IPS-15b (cell line): ENCODE data around the gene NR1D2.
"Not testable (repeated sequence)": the region's sequence is repeated elsewhere in the genome, so short reads cannot be mapped to it uniquely, and the experiment has no call there.

ENCODE experiments used
- H3K27me3 ChIP-seq: one replicate; pipeline ENCODE4 v1.6.1; 2013; ENCODE audit warnings: low read length; ENCODE audit not compliant: control insufficient read depth, insufficient read depth
- H3K36me3 ChIP-seq: one replicate; pipeline ENCODE4 v1.6.1; 2013; ENCODE audit warnings: low read length; ENCODE audit not compliant: control insufficient read depth, insufficient read depth
- H3K4me1 ChIP-seq: one replicate; pipeline ENCODE4 v1.6.1; 2013; ENCODE audit warnings: mild to moderate bottlenecking, low read length; ENCODE audit not compliant: control insufficient read depth, insufficient read depth
- H3K4me3 ChIP-seq: one replicate; pipeline ENCODE4 v1.5.1; 2013; ENCODE audit warnings: low read depth, low read length
- H3K9ac ChIP-seq: one replicate; pipeline ENCODE4 v1.6.1; 2013; ENCODE audit warnings: low read depth, mild to moderate bottlenecking, low read length
- H3K9me3 ChIP-seq: one replicate; pipeline ENCODE4 v1.6.1; 2013; ENCODE audit warnings: mild to moderate bottlenecking, low read length; ENCODE audit not compliant: control insufficient read depth, insufficient read depth

Gene NR1D2

DNA sequence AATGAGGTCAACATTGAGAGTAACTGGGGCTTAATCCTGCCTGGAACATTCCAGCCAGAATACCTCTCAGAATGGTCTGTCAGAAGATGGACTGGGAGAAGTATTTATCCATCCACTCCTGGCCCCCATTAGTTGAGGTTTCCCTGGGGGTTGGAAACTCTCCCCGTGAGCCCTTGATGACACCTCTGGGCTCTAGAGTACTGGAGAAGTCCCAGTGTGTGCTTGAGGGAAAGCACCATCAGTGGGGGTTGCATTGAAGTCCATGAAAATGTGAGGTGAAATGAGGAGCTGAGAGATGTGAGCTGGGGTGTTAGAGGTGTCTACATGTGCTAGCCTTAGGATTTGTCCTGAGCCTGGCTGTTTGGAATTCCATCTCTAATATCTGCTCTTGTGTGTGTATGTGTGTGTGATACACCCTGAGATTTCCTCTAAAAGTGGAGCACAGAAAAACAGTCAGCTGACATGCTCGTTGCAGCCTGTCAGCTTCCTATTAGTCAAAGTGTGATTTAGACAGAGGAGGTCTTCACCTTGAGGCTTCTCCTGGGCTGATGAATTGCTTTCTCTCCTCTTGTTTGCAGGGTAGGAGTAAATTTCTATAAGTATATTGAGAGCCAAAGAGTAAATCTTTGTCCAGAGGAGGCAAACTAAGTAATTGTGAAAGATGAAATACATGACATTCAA is 67.6 kb downstream of the NR1D2 start:
- Histone ChIP-seq H3K36me3 (no peaks in the 10 kb centered on the region), H3K27me3 (no peaks in the 10 kb centered on the region), H3K4me3 (no peak overlapping the region)

DNA sequence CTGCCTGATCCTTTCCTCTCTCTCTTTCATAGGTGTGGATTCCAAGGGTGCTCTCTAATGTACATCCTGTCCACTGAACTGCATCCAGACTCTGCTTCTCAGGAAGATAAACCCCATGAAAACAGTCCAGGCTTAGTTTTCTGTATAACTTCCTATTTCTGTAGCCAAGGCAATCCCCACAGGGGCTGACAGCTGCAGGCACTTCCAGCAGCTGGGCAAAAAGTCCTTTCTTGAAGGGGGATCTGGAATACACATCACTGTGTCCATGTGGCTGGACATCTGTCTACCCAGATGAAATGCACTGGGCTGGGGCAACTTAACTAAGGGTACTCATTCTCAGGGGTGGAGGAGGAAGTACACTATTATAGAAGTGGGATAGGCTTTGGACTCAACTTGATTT is 72.2 kb downstream of the NR1D2 start:
- H3K4me3 ChIP-seq: no peak overlapping the region
- no peak overlapping the region for H3K9ac ChIP-seq
- H3K27me3 ChIP-seq: no peaks in the 10 kb centered on the region
- no peaks in the 10 kb centered on the region for H3K4me1 ChIP-seq
- H3K36me3 ChIP-seq: no peaks in the 10 kb centered on the region
- H3K9me3 ChIP-seq: no peaks in the 10 kb centered on the region

More for the DNA sequence above, 67.6 kb downstream of the NR1D2 start:
- Histone ChIP-seq H3K9me3 (no peaks in the 10 kb centered on the region), H3K9ac (no peak overlapping the region), H3K4me1 (no peaks in the 10 kb centered on the region)

DNA sequence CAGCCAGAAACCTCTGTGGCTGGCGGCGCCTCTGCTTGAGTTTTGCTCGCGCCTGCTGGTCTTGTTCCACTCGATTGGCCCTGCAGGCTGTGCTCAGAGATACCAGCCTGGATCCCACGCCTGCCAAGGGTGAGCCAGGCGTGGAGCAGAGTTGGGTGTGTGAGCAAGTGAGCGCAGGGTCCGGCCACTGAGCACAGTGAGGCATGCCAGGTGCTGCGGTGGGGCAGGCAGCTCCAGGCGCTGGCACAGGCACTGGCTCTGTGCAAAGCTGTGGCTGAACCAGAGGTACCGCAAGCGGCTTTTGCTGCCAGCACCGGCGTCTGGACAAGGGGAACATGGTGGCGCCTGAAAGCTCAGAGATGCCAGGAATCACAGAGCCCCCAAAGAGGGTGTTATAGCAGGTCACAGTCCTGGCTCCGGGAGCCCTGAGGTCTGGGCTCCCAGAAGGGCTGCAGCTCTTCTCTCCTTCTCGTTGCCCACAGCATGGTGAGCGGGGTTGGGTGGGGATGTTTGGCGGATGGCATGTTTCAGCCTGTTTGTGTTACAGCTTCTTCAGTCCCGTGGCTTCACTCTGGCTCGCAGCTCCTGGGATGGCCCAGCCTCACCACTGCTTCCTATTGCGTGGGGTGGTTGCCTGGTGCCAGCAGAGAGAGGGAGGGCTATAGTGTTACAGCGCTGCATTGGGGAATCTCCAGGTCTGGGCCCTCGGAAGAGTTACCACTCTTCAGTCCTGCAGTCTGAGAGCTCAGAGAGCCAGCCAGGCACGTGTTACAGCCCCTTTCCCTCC is 73.9 kb downstream of the NR1D2 start:
- Histone ChIP-seq H3K9me3 (no peaks in the 10 kb centered on the region), H3K27me3 (no peaks in the 10 kb centered on the region)

DNA sequence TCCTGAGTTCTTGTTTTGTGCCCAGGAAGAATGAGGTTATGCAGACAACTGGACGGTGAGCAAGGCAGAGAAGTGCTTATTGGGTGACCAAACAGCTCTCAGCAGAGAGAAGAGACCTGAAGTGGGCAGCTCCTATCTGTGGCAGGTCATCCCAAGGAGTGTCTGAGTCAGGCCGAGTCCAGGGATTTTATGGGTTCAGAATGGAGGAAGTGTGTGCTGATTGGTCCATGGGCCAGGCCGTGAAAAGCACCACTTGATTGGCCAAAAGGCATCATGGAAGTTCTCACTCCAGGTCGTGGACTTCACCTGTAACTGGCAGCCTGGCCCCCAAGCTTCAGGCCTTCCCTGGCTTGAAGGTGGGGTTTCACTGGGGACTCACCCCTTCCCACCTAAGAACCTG is 74.5 kb downstream of the NR1D2 start:
- Histone ChIP-seq H3K36me3 (no peaks in the 10 kb centered on the region), H3K27me3 (no peaks in the 10 kb centered on the region), H3K9me3 (no peaks in the 10 kb centered on the region), H3K4me1 (no peaks in the 10 kb centered on the region), H3K4me3 (no peak overlapping the region), H3K9ac (no peak overlapping the region)

More for the DNA sequence above, 73.9 kb downstream of the NR1D2 start:
- Histone ChIP-seq H3K4me3 (no peak overlapping the region), H3K36me3 (no peaks in the 10 kb centered on the region), H3K9ac (no peak overlapping the region), H3K4me1 (no peaks in the 10 kb centered on the region)

DNA sequence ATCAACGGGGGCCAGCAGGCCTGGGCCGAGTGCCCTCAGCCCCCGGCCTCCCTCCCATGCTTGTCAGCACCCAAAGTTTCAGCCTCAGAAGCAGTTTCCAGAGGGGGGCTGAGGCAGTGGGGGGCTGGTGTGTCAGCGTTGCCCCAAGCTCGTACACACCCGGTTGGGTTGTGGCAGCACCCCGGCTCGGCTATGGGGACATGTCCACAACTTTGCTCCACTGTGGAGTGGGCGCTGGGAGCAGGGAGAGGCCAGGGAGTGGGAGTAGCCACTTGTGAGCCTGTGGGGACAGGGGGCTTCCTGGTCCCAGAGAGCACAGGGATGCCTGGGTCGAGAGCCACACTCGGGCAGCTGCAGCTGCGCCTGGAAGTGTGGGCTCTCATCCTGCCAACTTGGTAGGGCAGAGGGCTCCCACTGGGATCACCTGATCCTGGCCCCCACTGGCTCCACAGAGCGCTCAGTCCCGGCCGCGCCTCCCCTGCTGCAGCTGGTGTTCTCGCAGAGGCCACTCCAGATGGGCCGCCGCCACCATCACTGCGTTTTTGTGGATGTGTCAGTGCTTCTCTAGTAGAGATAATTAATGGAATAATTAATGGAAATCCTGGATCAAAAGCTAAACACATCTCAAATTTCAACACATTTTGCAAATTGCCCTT is 75.1 kb downstream of the NR1D2 start:
- no peak overlapping the region for H3K4me3 ChIP-seq
- H3K36me3 ChIP-seq: no peaks in the 10 kb centered on the region
- H3K27me3 ChIP-seq: no peaks in the 10 kb centered on the region
- H3K9ac ChIP-seq: no peak overlapping the region
- H3K4me1 ChIP-seq: no peaks in the 10 kb centered on the region
- H3K9me3 ChIP-seq: no peaks in the 10 kb centered on the region

DNA sequence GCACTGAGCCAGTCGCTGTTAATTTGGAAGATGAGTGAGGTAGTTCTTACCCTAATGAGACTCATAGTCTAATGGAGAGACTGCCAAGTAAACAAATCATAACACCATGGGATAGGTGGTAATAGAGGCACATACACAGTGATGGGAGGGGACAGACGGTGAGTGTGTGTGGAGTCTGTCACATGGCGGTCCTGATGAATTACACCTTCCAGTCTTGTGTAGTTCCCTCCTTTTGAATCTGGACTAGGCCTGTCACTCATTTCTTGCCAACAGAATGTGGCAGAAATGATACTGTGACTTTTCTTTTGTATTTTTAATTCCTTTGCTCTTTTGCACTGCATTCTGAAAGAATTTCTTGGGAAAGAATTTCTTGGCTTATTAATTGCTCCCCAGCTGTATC is 78.1 kb downstream of the NR1D2 start:
- Histone ChIP-seq H3K36me3 (no peaks in the 10 kb centered on the region), H3K4me3 (no peak overlapping the region), H3K4me1 (no peaks in the 10 kb centered on the region), H3K27me3 (no peaks in the 10 kb centered on the region), H3K9me3 (no peaks in the 10 kb centered on the region), H3K9ac (no peak overlapping the region)

DNA sequence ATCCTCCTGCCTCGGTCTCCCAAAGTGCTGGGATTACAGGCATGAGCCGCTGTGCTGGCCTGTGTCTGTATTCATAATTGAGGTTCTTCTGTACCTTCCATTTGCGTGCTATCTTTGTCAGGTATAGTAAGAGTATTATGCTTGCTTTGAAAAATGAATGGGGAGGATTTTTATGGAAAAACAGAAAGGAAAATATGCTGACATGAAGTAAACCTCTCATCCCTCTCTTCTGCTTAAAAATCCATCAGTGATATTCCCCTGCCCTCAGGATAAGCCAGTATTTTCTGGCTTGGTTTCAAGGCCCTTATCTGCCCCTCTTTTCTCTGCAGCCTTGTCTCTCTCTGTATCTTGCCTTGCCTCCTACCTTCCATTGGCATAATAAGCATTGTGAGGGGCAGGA is 80.7 kb downstream of the NR1D2 start:
- Histone ChIP-seq H3K9ac (no peak overlapping the region), H3K9me3 (no peaks in the 10 kb centered on the region), H3K27me3 (no peaks in the 10 kb centered on the region), H3K36me3 (no peaks in the 10 kb centered on the region), H3K4me3 (no peak overlapping the region), H3K4me1 (no peaks in the 10 kb centered on the region)

DNA sequence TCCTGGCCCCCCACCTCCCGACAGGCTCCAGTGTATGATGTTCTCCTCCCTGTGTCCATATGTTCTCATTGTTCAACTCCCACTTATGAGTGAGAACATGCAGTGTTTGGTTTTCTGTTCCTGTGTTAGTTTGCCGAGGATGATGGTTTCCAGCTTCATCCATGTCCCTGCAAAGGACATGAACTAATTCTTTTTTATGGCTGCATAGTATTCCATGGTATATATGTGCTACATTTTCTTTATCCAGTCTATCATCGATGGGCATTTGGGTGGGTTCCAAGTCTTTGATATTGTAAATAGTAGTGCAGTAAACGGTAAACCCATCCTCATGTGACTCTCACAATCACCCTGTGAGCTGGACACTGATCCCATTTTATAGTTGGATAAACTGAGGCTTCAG is 81.6 kb downstream of the NR1D2 start:
- not testable (repeated sequence) for H3K27me3 ChIP-seq, H3K9me3 ChIP-seq, H3K36me3 ChIP-seq, H3K4me1 ChIP-seq, H3K9ac ChIP-seq, H3K4me3 ChIP-seq

DNA sequence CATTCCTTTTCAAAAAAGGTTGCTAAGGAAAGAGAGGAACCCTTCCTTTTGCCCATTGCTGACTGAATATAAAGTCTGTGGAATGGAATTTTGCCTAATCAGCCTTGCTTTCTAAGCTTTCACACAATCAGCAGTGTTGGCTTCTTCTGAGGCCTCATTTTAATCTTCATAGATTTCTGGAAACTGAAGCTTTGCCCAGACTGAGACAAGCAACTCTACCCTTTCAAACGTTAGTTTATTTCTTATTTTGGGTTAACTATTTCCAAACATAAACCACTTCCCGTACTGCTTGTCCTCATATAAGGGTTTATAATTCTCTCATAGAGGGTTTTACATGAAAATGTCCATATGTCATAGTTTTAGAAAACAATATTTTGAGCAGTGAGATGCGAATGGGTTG is 82.9 kb downstream of the NR1D2 start:
- no peak overlapping the region for H3K9ac ChIP-seq
- no peaks in the 10 kb centered on the region for H3K36me3 ChIP-seq
- H3K27me3 ChIP-seq: no peaks in the 10 kb centered on the region
- no peaks in the 10 kb centered on the region for H3K4me1 ChIP-seq
- H3K4me3 ChIP-seq: no peak overlapping the region
- no peaks in the 10 kb centered on the region for H3K9me3 ChIP-seq
